RCC 7860 (cell line): ENCODE measurements around the gene SDR39U1.

ENCODE experiments used
- DNase-seq: peaks from one replicate; pipeline ENCODE4 v3.0.0-alpha.2; 2015; ENCODE audit warnings: low spot score
- FAIRE-seq: peaks from 2 replicates; lab custom pipeline; 2012; peaks lifted over from hg19 to GRCh38; lab: Jason Lieb, UNC

The SDR39U1 gene

DNA sequence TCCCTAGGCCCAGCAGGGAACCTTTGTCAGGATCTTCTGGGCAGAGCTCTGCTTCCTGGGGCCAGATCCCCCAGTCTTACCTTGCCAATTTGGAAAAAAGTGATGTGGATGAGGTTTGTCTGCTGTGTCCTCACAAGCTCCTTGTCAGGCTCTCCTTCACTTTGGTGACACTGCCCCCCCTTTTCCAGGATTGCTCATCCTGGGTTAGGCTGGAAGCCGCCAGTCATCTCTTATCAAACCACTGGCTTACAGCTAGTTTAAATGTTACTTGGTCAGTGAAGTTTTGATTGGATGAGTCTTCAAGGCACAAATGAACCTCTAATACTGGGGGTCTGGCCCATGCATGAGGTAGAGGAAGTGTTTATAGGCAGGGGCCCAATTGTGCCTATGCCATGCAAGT is 28.5 kb downstream of the SDR39U1 start:
- FAIRE-seq (no peak), DNase-seq (no peak)

DNA sequence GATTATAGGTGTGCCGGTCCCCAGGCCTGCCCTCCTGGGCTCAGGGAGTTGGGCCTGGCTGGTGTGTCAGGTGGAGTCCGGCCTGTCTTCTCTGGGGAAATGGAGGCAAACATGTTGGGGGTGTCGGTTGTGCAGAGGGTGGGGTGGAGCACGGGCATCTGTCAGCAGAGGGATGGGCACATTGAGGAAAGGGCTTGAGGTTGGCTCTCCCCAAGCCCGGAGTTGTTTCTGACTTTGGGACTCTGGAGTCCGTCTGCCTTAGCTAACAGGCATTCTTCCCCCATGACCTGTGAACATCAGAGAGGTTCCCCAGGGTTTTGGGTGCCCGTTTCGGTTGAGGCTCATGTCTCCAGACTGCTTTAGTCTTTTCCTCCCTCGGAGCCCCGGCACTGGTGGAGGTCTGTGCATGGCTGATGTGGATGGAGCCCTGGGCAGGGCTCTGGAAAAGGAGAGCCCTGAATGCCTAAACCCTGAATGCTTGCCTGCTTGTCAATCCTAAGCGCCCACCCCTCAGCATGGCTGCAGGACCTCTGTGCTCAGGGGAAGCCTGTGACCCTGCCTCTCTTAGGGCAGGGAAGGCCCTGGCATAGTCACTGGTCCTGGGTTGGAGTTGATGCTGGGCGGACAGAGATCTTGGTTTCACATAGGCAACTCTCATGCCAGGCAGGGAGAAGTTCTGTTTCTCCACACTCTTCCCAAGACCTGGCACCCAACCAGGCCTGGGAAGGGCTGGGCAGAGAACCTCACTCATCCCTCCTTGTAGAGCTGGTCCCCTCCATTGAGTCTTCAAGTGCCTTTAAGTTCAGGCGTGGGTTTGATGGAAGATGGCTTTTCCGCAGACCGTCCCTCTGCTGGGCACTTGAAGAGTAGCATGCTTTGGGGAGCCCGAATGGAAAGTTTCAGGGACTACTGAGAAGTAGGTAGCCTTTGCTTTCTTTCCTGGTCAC is 30.9 kb downstream of the SDR39U1 start:
- FAIRE-seq (no peak), DNase-seq (no peak)

DNA sequence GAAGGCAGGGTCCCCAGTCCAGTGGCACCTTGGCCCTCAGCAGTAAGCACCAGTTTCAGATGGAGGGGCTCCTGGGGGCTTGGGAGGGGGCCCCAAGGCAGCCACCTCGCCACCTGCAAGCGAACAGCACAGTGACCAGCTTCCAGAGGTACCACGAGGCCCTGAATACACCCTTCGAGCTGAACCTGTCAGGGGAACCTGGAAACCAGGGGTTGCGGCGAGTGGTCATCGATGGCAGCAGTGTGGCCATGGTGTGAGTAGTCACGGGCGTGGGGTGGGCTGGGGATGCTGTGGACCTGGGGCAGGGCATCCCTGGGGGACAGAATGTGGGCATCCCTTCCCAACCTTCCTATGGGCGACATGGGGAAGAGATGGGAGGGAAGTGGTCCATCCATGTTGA is 32.6 kb downstream of the SDR39U1 start:
- no peak for FAIRE-seq

DNA sequence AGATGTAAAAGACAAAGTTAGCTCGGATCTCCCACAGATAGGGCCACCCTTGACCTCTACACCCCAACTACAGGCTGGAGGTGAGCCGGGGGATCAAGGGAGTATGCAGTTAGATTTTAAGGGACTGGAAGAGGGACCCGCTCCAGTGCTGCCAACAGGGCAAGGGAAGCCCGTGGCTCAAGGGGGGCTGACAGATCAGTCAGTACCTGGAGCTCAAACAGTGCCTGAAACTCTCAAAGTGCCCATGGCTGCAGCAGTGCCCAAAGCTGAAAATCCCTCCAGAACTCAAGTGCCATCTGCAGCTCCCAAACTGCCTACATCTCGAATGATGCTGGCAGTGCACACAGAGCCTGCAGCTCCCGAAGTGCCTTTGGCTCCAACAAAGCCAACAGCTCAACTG is 33.4 kb downstream of the SDR39U1 start:
- FAIRE-seq (no peak), DNase-seq (no peak)

More for the DNA sequence above, 32.6 kb downstream of the SDR39U1 start:
- DNase-seq, result no peak

DNA sequence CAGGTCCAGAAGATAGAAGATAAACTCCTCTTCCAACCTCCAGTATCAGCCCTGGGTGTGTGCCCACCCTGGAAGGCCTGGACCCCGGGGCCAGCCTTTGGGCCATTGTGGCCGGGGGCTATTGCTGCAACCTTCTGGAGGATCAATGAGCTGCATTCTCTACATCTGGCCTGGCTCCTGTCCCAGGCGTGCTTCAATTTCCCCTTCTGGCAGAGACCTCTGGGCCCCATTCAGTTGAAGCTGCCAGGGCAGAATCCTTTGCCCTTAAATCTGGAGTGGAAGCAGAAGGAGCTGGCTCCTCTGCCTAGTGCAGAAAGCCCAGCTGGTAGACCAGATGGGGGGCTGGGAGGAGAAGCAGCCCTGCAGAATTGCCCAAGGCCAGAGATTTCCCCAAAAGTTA is 33.8 kb downstream of the SDR39U1 start:
- FAIRE-seq (no peak), DNase-seq (no peak)

DNA sequence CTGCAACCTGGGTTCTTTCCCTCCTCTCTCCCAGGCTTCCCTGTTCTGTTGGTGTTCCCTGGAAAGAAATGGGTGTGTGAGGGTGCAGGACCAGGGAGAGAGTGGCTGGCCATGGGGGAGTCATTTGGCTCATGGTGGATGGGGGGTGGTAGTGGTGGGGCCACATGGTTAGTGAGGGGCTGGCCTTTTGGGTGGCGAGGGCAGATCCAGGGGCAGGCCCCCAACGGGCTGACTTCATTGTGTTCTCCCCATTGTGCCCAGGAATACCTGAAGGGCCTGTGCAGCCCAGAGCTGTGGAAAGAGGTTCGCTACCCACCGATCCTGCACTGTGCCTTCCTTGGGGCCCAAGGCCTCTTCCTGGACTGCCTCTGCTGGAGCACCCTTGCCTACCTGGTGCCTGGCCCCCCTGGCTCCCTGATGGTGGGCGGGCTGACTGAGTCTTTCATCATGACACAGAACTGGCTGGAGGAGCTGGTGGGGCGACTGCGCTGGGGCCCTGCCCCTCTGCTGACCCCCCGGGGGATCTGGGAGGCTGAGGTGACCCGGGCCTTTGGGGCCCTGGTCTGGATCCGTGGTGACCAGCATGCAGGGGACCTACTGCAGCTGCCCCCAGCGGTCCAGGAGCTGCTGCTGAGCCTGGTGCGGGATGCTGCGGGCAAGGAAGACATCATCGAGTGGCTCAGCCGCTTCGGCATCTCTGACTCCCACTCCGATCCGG is 34.8 kb downstream of the SDR39U1 start:
- no peak for FAIRE-seq

DNA sequence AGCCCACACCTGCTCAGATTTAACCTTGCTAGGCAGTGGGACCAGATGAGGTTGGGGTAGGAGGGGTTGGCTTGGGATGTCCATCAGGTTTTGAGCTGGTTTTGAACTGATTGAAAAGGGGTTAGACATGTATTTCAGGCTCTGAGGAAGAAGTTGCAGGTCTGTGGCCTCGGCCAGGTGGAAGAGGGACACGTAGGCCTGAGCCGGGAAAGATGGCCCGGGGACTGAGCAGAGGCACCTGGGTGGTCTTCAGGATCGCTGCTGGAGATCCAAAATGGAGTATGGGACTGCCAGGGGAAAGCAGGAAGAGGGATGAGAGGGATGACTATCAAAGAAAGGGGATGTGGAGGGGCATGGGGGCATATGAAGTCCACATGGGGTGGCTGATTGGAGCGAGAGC is 36.2 kb downstream of the SDR39U1 start:
- FAIRE-seq, result no peak
- no peak for DNase-seq

More for the DNA sequence above, 34.8 kb downstream of the SDR39U1 start:
- no peak for DNase-seq

DNA sequence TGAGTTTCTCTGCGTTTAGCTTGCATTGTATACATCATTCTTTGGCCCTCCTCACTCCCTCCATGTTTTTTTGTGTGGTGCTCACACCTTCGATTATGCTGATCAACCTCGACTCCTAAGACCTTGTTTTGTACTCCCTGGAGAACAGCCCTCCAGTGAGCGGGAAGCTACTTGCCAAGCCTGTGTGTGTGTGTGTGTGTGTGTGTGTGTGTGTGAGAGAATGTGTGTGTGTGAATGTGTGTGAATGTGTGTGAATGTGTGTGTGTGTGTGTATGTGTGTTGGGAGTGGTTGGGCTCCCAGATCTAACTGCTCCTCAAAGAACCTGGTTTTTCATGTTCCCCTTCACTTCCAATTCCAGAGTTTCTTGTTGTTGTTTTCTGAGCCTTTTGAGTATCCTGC is 37.8 kb downstream of the SDR39U1 start:
- DNase-seq (no peak), FAIRE-seq (no peak)

DNA sequence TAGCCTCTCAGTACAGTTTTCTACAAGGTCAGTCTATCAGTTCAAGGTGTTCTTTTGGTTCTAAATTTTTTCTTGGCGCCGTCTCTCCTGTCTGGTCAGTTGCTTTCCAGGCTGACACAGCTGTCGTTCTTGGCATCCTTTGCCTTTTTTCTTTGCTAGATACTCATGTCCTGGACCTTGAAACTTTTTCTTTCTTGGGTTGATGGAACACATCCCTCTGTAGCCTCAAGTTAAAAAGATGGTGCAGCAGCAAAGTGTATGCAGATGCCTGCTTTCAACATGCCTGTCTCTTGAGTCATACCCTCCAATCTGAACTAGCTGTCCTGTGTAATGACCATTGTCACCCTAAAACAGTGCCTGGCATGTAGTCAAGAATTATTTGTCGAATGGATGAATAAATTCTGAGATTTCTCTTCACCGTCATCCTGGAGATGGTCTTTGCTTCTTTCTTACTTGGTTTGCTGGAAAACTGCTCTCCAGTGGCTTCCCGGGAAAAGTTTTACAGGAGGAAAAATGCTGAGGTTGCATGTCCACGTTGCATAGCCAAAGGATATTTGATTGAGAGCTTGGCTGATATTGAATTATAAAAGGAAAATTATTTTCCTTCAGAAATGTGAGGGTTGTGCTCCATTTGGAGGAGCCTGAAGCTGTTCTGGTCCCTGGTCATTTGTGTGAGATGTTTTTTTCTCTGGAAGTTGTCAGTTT is 39.1 kb downstream of the SDR39U1 start:
- DNase-seq (no peak), FAIRE-seq (no peak)

DNA sequence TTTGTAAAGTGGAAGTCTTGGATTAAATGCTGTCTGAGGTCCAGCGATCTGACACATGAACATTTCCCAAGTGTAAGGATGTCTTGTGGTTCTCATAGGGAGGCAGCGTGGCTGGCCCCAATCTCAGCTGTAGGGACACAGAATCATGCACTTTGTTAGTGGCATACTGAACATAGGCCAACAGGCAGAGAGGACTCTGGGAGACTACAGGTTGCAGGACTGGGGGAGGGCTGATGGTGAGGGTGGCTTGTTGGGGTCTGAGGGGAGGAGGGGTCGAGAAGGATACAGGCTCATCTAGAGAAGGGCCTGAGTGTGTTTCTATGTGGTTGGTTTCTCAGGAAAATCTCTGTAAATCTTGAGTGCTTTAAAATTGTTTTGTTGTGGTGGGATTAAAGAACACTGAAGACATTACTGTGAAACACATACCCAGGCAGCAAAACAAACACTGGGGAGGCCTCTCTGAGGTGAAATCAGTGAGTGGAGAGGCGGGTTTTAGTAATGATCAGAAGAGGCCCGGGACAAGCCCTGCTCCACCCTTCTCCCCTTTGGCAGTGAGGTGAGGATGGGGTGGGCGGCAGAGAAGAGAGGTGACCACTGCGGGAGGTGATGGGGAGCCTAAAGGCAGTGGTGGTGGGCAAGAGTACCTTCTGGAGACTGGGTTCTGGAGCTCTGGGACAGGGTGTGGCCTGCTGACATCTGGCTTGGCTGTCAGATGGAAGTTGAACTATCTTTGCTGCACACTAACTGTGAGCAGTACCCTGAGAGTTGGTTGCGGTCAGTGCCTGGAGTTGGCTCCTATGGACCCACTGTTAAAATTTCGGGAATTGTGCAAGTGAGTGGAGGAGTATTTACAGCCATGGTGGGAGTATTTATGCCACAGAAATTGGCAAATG is 40.5 kb downstream of the SDR39U1 start:
- FAIRE-seq (no peak), DNase-seq (no peak)

DNA sequence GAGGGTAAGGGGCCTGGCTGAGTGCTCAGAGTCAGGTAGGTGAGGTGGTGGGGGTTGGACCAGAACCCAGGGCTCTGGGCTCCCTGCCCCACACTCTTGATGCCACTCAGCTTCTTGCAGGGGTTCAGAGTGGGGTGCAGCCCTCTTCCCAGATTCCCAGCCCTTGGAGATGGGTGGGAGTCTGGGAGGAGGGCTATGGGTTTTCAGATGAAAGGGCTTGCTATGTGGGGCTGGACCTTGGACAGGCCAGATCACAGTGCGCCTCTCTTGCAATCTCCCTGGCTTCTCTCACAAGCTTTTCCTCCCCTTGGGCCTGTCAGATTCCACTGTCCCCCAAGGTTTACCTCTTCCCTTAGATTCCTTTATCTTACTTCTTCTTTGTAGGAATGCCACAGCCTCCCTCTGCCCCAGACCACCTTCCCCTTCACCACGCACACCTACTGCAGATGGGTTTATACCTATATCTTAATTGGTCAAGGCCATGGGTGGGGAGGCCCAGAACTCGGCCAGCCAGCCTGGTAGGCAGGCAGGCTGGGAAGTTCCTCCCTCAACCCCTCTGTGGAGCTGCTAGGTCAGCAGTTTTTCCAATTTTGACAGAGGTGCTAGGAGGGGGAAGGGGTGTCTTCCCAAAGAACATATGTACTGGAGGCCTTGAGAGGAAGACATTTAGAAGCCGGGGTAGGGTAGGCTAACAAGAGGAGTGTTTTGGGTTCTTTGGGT is 42.4 kb downstream of the SDR39U1 start:
- DNase-seq, result no peak
- FAIRE-seq, result no peak

DNA sequence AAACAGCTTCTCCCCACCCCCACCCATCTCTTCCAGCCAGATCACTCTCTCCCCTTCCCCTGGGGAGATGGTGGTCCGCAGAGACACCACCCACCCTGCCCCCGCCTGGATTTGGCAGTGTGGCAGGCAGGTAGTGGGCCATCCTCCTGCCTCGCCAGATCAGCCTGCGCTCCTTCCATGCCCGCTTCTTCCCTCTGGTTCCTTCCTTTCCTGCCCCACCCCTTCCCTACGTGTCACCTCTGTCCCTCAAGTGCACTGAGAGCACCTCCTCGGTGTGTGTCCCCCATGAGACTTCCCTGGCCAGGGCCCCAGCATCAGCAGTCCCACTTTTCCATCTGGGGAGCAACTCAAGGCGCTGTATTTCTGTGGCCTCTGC is 43.1 kb downstream of the SDR39U1 start:
- no peak for DNase-seq

DNA sequence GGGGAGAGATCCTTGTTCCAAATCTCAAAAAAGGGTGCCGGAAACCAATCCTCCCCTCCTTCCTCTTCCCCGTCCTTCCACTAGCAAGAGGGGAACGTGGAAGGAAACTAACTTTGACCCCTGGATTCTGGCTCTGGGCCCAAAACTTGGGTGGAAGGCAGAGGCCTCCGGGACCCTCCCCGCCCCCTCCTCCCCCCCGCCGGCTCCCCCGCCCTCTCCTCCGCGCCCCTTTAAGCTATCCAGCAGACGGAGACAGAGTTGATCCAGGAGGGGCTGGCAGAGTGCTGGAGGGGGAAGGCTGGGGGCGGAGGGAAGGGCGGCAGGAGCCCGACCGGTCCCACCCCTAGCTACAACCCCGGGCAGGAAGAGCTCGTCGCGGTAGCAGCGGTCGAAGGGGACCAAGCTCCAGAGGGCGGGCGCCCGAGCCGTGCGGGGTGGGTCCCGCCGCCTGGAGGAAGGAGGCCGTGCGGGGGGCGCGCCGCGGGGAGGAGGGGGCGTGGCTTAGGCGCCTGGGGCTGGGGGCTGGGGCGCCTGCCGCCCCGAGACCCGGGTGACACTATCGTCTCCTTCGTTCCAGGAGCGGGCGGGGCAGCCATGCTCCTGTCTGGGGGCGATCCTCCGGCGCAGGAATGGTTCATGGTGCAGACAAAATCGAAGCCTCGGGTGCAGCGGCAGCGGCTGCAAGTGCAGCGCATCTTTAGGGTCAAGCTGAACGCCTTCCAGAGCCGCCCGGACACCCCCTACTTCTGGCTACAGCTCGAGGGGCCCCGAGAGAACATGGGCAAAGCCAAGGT is 43.7 kb downstream of the SDR39U1 start, which contains the start of gene NYNRIN:
Gene NYNRIN (plus strand): TSS at position 351 of the 794 bp plus-strand sequence. CDS start 244 bp downstream, at position 595.
- DNase-seq, result no peak
- no peak for FAIRE-seq

More for the DNA sequence above, 43.1 kb downstream of the SDR39U1 start:
- no peak for FAIRE-seq

DNA sequence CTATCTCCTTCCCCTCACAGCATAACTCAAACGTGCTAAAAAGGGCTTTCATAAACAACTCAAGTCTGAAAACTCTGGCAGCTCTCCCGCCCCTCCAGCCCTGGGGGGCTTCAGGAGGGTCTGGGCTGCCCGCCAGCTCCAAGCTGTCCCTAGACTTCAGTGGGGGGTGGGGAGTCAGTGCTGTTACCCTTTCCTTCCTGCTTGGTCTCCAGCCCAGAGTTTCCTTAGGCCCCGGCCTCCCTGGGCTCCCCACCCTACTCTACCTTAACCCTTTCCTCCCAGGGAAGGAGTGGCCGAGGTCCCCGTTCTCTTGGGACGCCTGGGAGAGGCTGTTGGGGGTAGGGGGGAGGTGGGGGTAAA is 44.3 kb downstream of the SDR39U1 start:
- DNase-seq (no peak), FAIRE-seq (no peak)

DNA sequence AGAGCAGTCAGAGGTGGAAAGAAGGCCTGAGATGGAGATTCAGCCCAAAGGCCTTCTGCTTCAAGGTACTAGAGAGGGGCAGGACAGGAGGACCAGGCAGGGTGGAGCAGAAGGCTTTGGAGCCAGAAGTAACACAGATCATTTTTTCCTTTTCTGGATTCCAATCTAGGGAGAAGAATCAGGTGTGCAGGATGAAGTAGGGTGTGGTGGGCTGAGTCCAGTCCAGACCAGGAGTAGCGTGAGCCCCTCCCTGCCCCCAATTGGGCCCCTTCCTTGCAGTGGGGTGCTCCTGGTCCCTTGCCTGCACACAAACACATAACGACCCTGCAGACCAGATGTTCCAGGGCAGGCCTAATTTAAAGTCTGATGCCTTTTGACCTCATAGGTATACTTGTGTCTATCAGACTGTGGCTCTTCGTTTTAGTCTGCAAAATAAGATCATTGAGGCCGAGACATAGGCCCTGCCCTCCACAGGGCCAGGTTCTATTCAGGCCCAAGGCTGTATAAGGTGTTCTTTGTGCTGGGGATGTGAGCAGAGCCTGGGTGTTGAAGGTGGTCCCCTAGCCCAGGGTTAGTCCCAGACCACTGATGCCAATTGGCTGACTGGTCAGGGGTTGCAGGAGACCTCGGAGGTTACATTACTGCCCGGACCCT is 44.8 kb downstream of the SDR39U1 start:
- no peak for FAIRE-seq
- no peak for DNase-seq

DNA sequence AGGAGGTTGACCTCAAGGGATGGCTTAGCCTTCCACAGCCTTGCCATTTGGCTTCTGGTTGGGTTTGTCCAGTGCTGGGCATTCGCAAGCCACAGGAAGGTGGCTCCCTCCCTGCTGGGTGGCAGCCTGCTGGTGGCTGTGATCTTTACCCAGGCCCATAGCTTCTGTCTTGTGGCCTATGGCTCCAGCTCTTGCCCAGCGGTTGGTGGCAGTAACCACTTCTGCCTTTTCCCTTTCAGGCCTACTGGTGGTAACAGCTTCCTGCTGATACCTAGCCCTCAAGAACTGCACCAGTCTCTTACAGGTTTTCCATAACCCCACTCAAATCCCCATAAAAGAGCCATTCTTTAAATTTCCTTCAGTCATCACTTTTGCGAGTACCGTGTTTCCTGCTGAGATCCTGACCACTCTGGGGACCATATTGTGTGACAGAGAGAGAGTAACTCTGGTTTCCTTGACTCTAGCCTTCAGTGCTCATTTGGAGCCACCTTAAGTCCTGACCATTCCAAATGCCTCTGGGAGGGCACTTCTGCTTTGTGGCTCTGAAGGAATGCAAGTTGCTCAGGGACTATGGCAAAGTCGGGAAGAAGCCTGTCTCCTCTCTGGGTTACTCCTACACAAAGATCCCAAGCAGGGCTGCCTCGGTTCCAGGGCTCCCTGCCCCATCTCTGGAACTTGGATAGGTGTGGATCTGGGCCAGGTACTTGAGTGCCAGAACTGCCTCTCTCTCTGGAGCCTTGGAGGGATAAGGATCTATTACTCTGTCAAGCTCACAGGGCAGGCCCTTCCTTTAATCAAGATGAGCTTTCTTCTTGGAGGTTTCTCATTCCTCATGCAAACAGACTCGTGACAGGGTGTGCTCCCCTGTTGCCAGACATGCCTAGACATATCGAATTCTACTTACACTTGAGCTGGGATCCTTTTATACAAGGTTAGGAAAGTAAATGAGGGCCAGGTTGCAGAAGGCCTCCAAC is 46.7 kb downstream of the SDR39U1 start:
- no peak for FAIRE-seq
- DNase-seq, result no peak

DNA sequence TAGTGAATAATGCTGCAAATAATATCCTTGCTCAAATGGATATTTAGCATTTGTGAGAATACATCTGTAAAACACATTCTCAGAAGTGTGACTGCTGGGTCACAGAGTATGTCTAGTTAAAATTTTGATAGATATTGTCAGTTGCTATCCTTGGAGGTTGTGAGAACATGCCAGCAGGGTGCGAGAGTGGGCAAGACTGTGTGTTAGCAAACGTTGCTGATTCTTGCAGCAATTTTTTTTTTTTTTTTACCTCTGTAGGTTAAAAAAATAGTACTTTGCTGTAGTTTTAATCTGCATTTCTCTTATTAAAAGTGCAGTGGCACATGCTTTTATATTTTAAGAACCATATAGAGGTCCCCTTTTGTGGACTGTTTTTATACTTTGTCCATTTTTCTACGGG is 48.3 kb downstream of the SDR39U1 start:
- FAIRE-seq (no peak), DNase-seq (no peak)
